Activated naive CD4-positive, alpha-beta T cell (primary cell): ENCODE measurements around the gene BCLAF3.

Source experiments
- DNase-seq, 4 experiments: peaks; one replicate each; lab custom pipeline; 2025; lab: John Stamatoyannopoulos, UW

Gene BCLAF3

DNA sequence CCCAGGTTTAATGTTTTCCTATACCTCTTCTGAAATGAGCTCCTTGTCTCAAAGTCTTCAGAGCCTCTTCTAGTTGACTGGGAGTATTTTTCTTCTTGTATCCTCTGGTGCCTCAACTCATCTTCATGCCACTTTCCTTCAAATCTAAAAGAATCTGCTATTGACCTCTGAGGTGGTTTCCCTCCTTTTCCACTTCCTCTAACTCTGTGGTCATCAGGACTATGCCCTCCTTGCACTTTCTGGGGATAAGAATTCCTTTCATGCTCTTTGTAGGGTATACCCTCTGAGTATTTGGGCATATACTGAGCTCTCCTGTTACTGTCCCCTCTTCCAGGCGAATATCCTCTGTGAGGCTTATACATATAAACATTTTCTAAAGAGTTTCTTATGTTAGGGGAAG lies 24.8 kb downstream of the BCLAF3 start:
- DNase-seq: no peak

DNA sequence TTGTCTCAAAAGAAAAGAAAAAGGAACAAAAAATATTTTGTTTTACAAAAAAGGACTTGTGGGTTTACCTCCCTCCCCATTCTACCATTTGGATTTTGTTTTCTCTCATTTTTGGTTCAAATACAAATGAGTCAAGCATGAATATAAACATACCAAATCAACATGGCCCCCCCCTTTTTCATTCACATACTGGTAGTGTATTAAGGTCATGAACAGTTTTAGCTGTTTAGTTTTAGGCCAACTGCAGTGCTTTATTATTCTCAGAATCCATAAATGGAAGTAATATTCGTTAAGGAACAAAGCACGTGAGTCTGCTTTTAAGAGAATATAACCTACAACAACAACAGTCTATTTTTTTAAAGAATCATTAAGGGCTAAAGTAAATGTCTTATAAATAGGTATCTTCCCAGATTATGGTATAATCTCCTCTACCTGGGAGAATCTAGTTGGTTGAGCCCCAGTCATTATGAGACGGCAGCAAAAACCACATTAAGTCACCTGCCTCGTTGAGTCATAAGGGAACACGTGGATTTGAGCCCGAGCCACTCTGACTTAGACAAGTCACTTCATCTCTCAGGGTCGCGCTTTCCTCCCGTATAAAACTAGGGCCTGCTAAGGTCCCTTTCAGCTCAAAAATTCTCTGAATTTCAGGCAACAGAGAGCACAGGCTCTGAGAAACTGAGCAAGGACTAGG lies 26.7 kb downstream of the BCLAF3 start:
- DNase-seq: no peak

DNA sequence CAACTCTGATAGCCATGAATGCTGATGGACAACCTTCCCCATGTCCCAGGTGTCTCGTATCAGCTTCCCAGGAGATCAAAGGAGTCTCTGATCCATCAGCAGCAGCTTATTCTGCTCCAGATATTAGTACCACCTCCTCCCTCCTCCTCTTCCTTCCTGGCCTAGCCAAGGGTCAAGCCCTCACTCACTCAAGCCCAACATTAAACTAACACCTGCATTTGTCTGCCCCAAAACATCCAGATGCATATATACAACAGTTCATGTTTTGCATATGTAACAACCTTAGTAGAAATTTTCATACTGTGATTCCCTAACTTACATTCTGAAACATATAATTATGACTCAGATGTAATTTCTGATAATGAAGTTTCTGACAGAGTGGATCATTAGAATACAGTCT lies 29.9 kb downstream of the BCLAF3 start:
- DNase-seq: no peak

DNA sequence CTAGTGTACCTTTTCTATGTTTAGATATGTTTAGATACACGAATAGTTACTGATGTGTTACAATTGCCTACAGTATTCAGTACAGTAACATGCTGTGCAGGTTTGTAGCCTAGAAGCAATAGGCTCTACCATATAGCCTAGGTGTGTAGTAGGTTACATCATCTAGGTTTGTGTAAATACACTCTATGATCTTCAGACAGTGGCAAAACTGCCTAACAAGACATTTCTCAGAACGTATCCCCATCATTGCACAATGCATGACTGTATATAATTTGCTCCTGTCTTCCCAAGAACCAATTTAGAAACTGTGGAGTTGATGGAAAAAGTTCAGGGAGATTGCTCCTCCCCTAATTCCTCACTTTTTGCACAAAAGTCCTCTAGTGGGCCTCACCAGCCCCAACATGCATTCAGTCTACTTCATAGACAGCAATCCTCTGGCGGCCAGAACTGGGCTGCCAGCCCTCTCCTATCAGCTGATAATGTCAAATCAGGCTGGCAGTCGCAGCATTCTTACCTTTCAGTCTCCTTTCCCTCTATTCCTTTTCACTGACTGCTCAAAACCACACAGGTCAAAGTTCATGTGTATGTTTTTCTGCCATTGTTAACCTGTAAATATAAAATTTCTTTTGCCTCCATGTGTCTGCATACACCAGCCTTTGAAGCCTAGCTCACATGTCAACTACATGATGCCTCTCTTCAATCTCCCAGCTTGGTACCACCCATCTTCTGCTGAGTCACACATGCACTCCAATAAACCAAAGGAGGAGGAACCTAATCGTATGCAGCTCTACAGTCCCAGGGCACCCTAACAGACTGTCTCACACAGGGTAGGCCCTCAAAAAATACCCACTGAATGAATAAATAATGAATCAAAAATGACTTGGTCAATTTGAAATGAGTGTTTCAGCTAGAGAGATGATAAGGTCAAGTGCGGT lies 32.0 kb downstream of the BCLAF3 start:
- no peak for DNase-seq

DNA sequence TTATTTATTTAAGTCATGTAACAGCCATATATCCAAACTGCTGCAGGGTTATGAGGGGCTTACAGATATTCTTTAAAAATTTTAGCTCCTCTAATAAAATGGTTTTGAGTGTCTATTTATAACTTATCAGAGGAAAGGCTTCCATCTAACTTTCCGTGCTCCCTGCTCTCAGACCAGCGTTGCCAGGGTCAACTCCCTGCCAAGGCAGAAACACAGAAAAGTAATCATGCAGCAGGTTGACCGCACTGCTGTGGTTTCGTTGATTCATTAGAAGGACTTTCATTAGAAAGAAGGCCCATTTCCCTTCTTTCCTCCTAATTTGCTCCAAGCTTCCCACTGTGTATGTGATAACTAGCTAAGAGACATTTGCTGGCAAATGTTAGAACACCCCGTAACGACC lies 33.9 kb downstream of the BCLAF3 start:
- DNase-seq: no peak

DNA sequence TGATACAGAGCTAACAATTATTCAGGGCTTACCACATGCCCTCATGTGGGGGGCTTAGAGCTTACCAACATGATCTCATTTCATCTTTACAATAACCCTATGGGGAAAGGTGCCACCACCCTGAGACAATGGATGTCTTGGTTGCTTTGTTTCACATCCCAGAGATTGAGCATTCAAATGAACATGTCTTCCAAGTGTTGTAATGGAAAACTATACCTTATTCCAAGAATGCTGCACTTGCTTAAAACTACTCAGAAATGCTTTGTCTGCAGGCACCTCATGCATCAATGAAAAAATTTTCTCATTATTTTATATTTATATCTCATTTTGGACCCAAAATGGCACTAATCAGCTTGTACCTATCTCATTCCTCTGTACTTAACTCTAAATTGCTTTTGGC lies 34.6 kb downstream of the BCLAF3 start:
- no peak for DNase-seq

DNA sequence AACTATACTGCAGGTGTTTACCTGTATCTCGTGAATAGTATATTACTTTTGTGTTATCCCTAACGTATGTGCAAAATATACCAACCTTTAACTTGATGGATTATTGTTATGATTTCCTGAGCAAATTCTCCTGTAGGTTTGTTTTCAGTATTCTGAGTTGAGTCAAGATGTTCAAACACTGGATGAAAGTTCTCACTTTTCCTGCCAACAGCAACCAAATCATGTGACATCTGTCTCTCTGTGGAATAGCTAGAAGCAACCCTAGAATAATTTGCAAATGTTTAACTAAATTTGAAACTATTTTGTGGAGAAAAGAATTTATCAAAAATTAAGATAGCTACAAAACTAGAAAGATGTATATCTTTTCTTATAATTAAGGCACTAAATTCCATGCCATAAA lies 35.6 kb downstream of the BCLAF3 start:
- no peak for DNase-seq

DNA sequence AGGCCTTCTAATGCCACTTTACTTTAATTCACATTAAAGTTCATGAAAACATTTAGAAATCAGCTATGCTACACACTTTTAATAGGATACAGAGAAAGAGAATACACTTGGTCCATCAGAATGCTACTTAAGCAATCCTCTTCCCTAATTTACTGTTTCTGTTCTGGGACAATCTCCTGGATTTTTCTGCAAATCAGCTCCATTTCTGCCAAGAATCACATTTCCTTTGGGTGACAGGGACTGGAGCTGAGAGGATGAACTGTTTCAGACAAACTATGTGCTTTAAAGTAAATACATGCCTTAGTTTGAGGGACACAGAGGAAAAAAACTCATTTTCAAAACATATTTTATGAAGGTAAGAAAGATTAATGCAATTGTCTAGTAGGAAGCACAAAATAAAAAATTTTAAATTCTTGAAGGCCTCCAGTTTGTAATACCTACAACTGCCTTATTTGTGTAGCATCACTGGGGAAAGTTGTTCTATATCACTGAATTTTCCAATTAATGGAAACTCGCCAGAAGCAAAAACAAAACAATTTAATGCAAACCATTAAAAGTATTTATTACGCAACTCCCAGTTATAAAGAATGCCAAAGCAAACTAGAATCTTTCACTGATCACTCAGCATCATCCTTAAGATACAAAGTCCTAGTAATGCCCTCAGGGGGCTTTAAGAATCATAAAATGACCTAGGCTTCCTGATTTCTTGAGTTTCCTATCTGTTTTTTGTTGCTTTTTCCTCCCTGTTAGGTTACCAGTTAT lies 36.3 kb downstream of the BCLAF3 start:
- DNase-seq: no peak

DNA sequence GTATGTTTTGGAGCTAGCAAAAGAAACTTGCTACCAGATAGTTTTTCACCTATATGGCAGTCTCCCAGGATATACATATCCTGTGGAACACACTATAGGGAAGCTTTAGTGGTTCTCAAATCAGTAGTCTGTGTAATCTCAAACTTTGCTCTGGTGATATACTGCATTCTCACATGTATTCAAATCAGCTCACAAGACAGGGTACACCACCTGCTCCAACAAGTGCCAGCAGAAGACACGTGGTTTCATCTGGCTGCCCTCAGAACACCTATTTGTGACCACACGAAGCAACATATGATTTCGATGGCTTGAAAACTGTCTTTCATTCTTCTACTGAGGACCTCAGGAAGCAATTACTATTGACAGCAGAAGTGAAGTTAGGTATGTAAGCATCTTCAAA lies 37.7 kb downstream of the BCLAF3 start:
- no peak for DNase-seq

DNA sequence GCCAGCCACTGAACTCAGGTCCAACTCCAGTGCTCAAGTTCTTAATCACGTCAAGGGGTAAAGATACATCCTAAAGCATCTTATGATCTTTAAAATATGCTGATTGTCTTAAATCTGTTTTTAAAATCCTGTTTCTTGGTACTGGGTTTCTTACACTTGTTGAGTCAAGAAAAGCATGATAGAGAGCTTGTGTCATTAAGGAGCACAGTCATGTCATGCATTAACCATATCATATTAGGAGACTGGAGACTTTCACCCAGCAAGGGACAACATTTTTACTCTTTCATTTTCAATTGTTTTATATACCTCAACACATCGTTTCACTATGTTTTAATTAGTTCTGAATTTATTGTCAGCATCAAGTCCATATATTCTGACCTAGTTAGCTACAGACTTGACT lies 41.5 kb downstream of the BCLAF3 start:
- no peak for DNase-seq

DNA sequence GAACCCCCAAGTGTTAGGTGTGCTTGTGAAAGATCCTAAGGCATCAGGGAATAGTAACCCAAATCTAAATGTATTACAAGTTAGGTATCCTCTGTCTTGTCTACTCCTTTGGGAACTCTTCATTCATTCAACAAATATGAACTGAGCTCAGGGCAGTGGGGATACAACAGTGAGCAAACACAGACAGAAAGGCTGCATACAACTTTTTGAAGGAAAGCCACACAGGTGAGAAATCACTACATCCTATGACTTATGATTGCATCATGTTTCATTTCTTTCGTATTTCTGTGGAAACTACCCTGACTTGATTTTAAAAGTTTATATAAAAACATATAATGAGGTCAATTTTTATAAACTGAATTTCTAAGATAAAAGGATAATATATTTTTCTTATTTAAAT lies 43.2 kb downstream of the BCLAF3 start:
- no peak for DNase-seq
